K562 (cell line): ENCODE measurements around the gene RNU1-2. TPM values are rescaled to one million over a fixed set of nuclear protein-coding genes. Genes with fewer than 3 reads are reported as not detected.

Source experiments
- BCOR ChIP-seq: fragments of 450-650 bp; IDR thresholded peaks from 2 replicates; pipeline ENCODE4 v1.6.1; 2016
- CBFB ChIP-seq: sonication (generic); formaldehyde crosslinking; IDR thresholded peaks from 2 replicates; pipeline ENCODE4 v1.4.0; 2020; ENCODE audit warnings: mild to moderate bottlenecking, missing genetic modification reagents
- ETV1 ChIP-seq: fragments of 450-650 bp; conservative IDR thresholded peaks from 2 replicates; pipeline ENCODE4 v1.6.1; 2016; ENCODE audit warnings: missing genetic modification characterization, control low read depth, low read depth, missing compliant biosample characterization
- FOXP4 ChIP-seq: sonication (generic); formaldehyde crosslinking; IDR thresholded peaks from 2 replicates; pipeline ENCODE4 v1.8.0; 2022; ENCODE audit warnings: mild to moderate bottlenecking, missing genetic modification reagents, borderline replicate concordance
- JUN ChIP-seq, 2 experiments: sonication (generic) in 1 of 2; formaldehyde crosslinking in 1 of 2; IDR thresholded peaks; 2 replicates each; pipeline versions ENCODE4 v1.6.1 to v1.8.0; 2012 to 2022; ENCODE audit warnings: borderline replicate concordance in 2 of 2, mild to moderate bottlenecking in 2 of 2, improper control_type of control experiment in 1 of 2, low read depth in 1 of 2, low read length in 1 of 2, missing genetic modification reagents in 1 of 2
- KDM1A ChIP-seq, 2 experiments: fragments of 450-650 bp; IDR thresholded peaks; 2 replicates each; pipeline ENCODE4 v1.6.1; 2016; ENCODE audit warnings: mild to moderate bottlenecking in 2 of 2
- MEF2A ChIP-seq: IDR thresholded peaks from 2 replicates; pipeline ENCODE4 v1.6.1; 2011; ENCODE audit warnings: low read depth, mild to moderate bottlenecking, low read length, moderate library complexity; ENCODE audit not compliant: control insufficient read depth
- NFE2 ChIP-seq: IDR thresholded peaks from 2 replicates; pipeline ENCODE4 v1.6.1; 2014; ENCODE audit warnings: antibody characterized with exemption, low read depth
- NRF1 ChIP-seq, 2 experiments: fragments of 450-650 bp; IDR thresholded peaks in 1 of 2; conservative IDR thresholded peaks in 1 of 2; 2 replicates each; pipeline ENCODE4 v1.6.1; 2014; ENCODE audit warnings: mild to moderate bottlenecking in 2 of 2
- POLR3A ChIP-seq: IDR thresholded peaks from 2 replicates; pipeline ENCODE4 v1.6.1; 2011; ENCODE audit warnings: borderline replicate concordance, mild to moderate bottlenecking, moderate library complexity; ENCODE audit not compliant: insufficient read length, insufficient read depth; ENCODE audit errors: extremely low read depth
- PURB ChIP-seq: sonication (generic); formaldehyde crosslinking; IDR thresholded peaks from 2 replicates; pipeline ENCODE4 v1.9.0; 2021; ENCODE audit warnings: low read depth, mild to moderate bottlenecking, missing genetic modification reagents
- RBM25 ChIP-seq: fragments of 200-400 bp; formaldehyde crosslinking; IDR thresholded peaks from 2 replicates; pipeline ENCODE4 v1.6.1; 2018; ENCODE audit warnings: low read length, low read depth, moderate library complexity; ENCODE audit not compliant: severe bottlenecking
- SAP30 ChIP-seq: fragments of 200-600 bp; sonication (generic); IDR thresholded peaks from 2 replicates; pipeline ENCODE4 v1.6.1; 2012; ENCODE audit warnings: borderline replicate concordance, low read depth, mild to moderate bottlenecking, moderate library complexity, low read length, control low read depth, inconsistent platforms; ENCODE audit not compliant: insufficient read depth, poor library complexity, severe bottlenecking
- SMAD4 ChIP-seq: fragments of 250-450 bp; sonication (Bioruptor Pico); conservative IDR thresholded peaks from 2 replicates; pipeline ENCODE4 v1.8.0; 2021; ENCODE audit warnings: inconsistent platforms, mild to moderate bottlenecking, moderate library complexity
- SMARCE1 ChIP-seq: fragments of 450-650 bp; IDR thresholded peaks from 2 replicates; pipeline ENCODE4 v1.7.1; 2016; ENCODE audit warnings: mild to moderate bottlenecking
- SRSF3 ChIP-seq: fragments of 200-400 bp; formaldehyde crosslinking; IDR thresholded peaks from 2 replicates; pipeline ENCODE4 v1.6.1; 2016; ENCODE audit warnings: mild to moderate bottlenecking, low read length, moderate library complexity; ENCODE audit not compliant: insufficient read depth
- SRSF9 ChIP-seq: fragments of 200-400 bp; formaldehyde crosslinking; IDR thresholded peaks from 2 replicates; pipeline ENCODE4 v1.6.1; 2017; ENCODE audit warnings: low read depth, low read length, borderline replicate concordance
- TCF3 ChIP-seq: sonication (generic); formaldehyde crosslinking; IDR thresholded peaks from 2 replicates; pipeline ENCODE4 v1.4.0; 2020; ENCODE audit warnings: mild to moderate bottlenecking, missing genetic modification reagents
- TSC22D4 ChIP-seq: fragments of 450-650 bp; IDR thresholded peaks from 2 replicates; pipeline ENCODE4 v1.6.1; 2016; ENCODE audit warnings: missing genetic modification characterization, missing biosample characterization, control low read depth
- ZBTB7A ChIP-seq: IDR thresholded peaks from 2 replicates; pipeline ENCODE4 v1.6.1; 2011; ENCODE audit warnings: low read depth, mild to moderate bottlenecking, low read length, moderate library complexity, borderline replicate concordance; ENCODE audit not compliant: control insufficient read depth
- ZNF12 ChIP-seq: sonication (generic); formaldehyde crosslinking; IDR thresholded peaks from 2 replicates; pipeline ENCODE4 v1.4.0; 2020; ENCODE audit warnings: mild to moderate bottlenecking, missing genetic modification reagents
- ZNF140 ChIP-seq: fragments of 250-450 bp; sonication (Bioruptor Pico); IDR thresholded peaks from 2 replicates; pipeline ENCODE4 v1.8.0; 2021; ENCODE audit warnings: moderate library complexity, mild to moderate bottlenecking, inconsistent platforms
- ZNF174 ChIP-seq: fragments of 250-450 bp; sonication (Bioruptor Pico); IDR thresholded peaks from 2 replicates; pipeline ENCODE4 v1.4.0; 2020; ENCODE audit warnings: mild to moderate bottlenecking
- ZNF239 ChIP-seq: fragments of 250-450 bp; sonication (Bioruptor Pico); IDR thresholded peaks from 2 replicates; pipeline ENCODE4 v1.4.0; 2020; ENCODE audit warnings: mild to moderate bottlenecking
- ZNF274 ChIP-seq: IDR thresholded peaks from 2 replicates; pipeline ENCODE4 v1.6.1; 2011; ENCODE audit warnings: low read depth, mild to moderate bottlenecking, low read length, moderate library complexity, borderline replicate concordance
- ZNF583 ChIP-seq: fragments of 250-450 bp; sonication (Bioruptor Pico); IDR thresholded peaks from 2 replicates; pipeline ENCODE4 v1.4.0; 2020
- ZNF764 ChIP-seq: fragments of 250-450 bp; sonication (Bioruptor Pico); IDR thresholded peaks from 2 replicates; pipeline ENCODE4 v1.4.0; 2020; ENCODE audit warnings: low read depth, mild to moderate bottlenecking, moderate library complexity
- ZNF79 ChIP-seq: fragments of 250-450 bp; sonication (Bioruptor Pico); IDR thresholded peaks from 2 replicates; pipeline ENCODE4 v1.4.0; 2020; ENCODE audit warnings: low read depth, mild to moderate bottlenecking, moderate library complexity
- polyA plus RNA-seq, 8 experiments: library from polyadenylated mRNA; depleted of rRNA in 4 of 8; stranded (reverse) in 5 of 8; unstranded in 3 of 8; fragments of >200 nt; fragmentation: Nextera tagmentation in 2 of 8; fragmentation: Illumina TruSeq in 1 of 8; extraction: Ambion mirVana in 2 of 8; extraction: Trizol in 1 of 8; gene quantifications; 2 replicates each; pipeline versions ENCODE4 v1.2.1 to v1.2.3, GENCODE V29; 2011 to 2014; ENCODE audit warnings: inconsistent platforms in 1 of 8, missing spikeins in 1 of 8
- total RNA-seq, 7 experiments: library from RNA; depleted of rRNA in 6 of 7; stranded (reverse); fragments of >200 nt in 6 of 7; fragmentation: Illumina TruSeq in 2 of 7; extraction: Trizol in 2 of 7; gene quantifications; 2 replicates each; pipeline versions ENCODE4 v1.2.1 to v1.2.3, GENCODE V29; 2011 to 2021; ENCODE audit warnings: low replicate concordance in 1 of 7

RNU1-2 gene
- total and polyA plus RNA-seq, 9 of the 15 experiments (the other 6 are each of a cell fraction or from before 2014, with no cell fraction given), result under 0.01 to 32,823 (median 2,538) TPM; not detected in 4

- TF ChIP-seq NFE2 (0 out of 2 replicates have a peak, but pooled peaks have one; percentile 1), SRSF3 (0 out of 2 replicates have a peak, but pooled peaks have one; percentile 74), RBM25 (no peak), TCF3 (CRISPR knock-in tag) (0 out of 2 replicates have a peak, but pooled peaks have one; percentile 15), KDM1A (IDR thresholded peaks at IDR 0.05) (no peak), BCOR (no peak), PURB (no peak), ZNF239 (CRISPR knock-in tag) (peak; percentile 23; the same call in 1 of the 2 replicates), MEF2A (0 out of 2 replicates have a peak, but pooled peaks have one; percentile 19), ZNF274 (no peak), FOXP4 (no peak), CBFB (CRISPR knock-in tag) (no peak; the same call in 1 of the 2 replicates), SMAD4 (no peak; the same call in 1 of the 2 replicates), SAP30 (no peak), SRSF9 (no peak), ZNF12 (CRISPR knock-in tag) (no peak), ZNF583 (CRISPR knock-in tag) (peak; percentile 51; the same call in 1 of the 2 replicates), POLR3A (no peak), ZNF174 (CRISPR knock-in tag) (0 out of 2 replicates have a peak, but pooled peaks have one; percentile 50), NRF1 (conservative IDR thresholded peaks at IDR 0.05 in 1 of 2, IDR thresholded peaks at IDR 0.05 in 1 of 2) (peak; percentile 73 to 80), ZNF764 (CRISPR knock-in tag) (0 out of 2 replicates have a peak, but pooled peaks have one; percentile 19), ZNF79 (CRISPR knock-in tag) (0 out of 2 replicates have a peak, but pooled peaks have one; percentile 44), ZNF140 (CRISPR knock-in tag) (no peak), SMARCE1 (no peak), ZBTB7A (peak; percentile 93), JUN (IDR thresholded peaks at IDR 0.05; ENCODE audit: borderline replicate concordance, low read depth, low read length) (0 out of 2 replicates have a peak, but pooled peaks have one; percentile 5), JUN (CRISPR knock-in tag; IDR thresholded peaks at IDR 0.05; ENCODE audit: borderline replicate concordance) (no peak), TSC22D4 (no peak), ETV1 (tag) (no peak)
These were observed 8.9 kb downstream of the RNU1-2 start (continued) for GRCh38 chr1:16904560-16905109.
